Liver (tissue), 9 donors: Measurements from ENCODE around the gene ISCU. TPM values are rescaled to one million over a fixed set of nuclear protein-coding genes. Genes with fewer than 3 reads are reported as not detected.

ENCODE experiments used
- DNase-seq: peaks from one replicate; pipeline ENCODE4 v3.0.0-alpha.2; 2017; ENCODE audit warnings: low spot score
- H3K27ac ChIP-seq, 2 donors: one replicate each; pipeline ENCODE4 v1.7.0; 2013; ENCODE audit warnings: inconsistent platforms in 2 of 2, low read length in 2 of 2, control low read depth in 1 of 2, low read depth in 1 of 2, mild to moderate bottlenecking in 1 of 2
- H3K27me3 ChIP-seq, 4 donors: one replicate each; pipeline versions ENCODE4 v1.6.1 to v1.7.0; 2013; ENCODE audit warnings: low read length in 3 of 4, inconsistent platforms in 1 of 4, mild to moderate bottlenecking in 1 of 4, moderate library complexity in 1 of 4; ENCODE audit not compliant: control insufficient read depth in 4 of 4, insufficient read depth in 4 of 4
- H3K36me3 ChIP-seq, 4 donors: one replicate each; pipeline versions ENCODE4 v1.6.1 to v1.7.0; 2013; ENCODE audit warnings: low read length in 3 of 4, mild to moderate bottlenecking in 3 of 4, low read depth in 1 of 4, moderate library complexity in 1 of 4; ENCODE audit not compliant: control insufficient read depth in 4 of 4, insufficient read depth in 3 of 4
- H3K4me1 ChIP-seq, 4 donors: one replicate each; pipeline versions ENCODE4 v1.6.1 to v1.7.0; 2013; ENCODE audit warnings: low read length in 3 of 4, mild to moderate bottlenecking in 3 of 4, moderate library complexity in 1 of 4; ENCODE audit not compliant: control insufficient read depth in 4 of 4, insufficient read depth in 4 of 4
- H3K4me3 ChIP-seq, 3 donors: one replicate each; pipeline versions ENCODE4 v1.6.1 to v1.7.0; 2013; ENCODE audit warnings: low read length in 3 of 3, control low read depth in 1 of 3, low read depth in 1 of 3, mild to moderate bottlenecking in 1 of 3
- H3K9ac ChIP-seq, 2 donors: one replicate each; pipeline ENCODE4 v1.7.0; 2013; ENCODE audit warnings: low read length in 2 of 2, mild to moderate bottlenecking in 2 of 2, moderate library complexity in 2 of 2, control low read depth in 1 of 2, low read depth in 1 of 2
- H3K9me3 ChIP-seq, 4 donors: one replicate each; pipeline versions ENCODE4 v1.6.1 to v1.7.0; 2013; ENCODE audit warnings: low read length in 3 of 4; ENCODE audit not compliant: control insufficient read depth in 4 of 4
- EGR1 ChIP-seq, 2 donors: IDR thresholded peaks; 2 replicates each; pipeline ENCODE4 v1.6.1; 2016 to 2018; ENCODE audit warnings: antibody characterized with exemption in 2 of 2, low read depth in 2 of 2
- FOXA1 ChIP-seq: IDR thresholded peaks from 2 replicates; pipeline ENCODE4 v1.6.1; 2016; ENCODE audit warnings: antibody characterized with exemption
- FOXA2 ChIP-seq: IDR thresholded peaks from 2 replicates; pipeline ENCODE4 v1.6.1; 2016; ENCODE audit warnings: antibody characterized with exemption
- GABPA ChIP-seq, 2 donors: IDR thresholded peaks in 1 of 2; conservative IDR thresholded peaks in 1 of 2; 2 replicates each; pipeline ENCODE4 v1.6.1; 2016; ENCODE audit warnings: antibody characterized with exemption in 2 of 2, mild to moderate bottlenecking in 1 of 2, moderate library complexity in 1 of 2
- HNF4A ChIP-seq, 2 donors: conservative IDR thresholded peaks; 2 replicates each; pipeline ENCODE4 v1.6.1; 2016; ENCODE audit warnings: antibody characterized with exemption in 2 of 2, mild to moderate bottlenecking in 2 of 2
- HNF4G ChIP-seq: IDR thresholded peaks from 2 replicates; pipeline ENCODE4 v1.6.1; 2016; ENCODE audit warnings: antibody characterized with exemption
- JUND ChIP-seq, 2 donors: IDR thresholded peaks; 2 replicates each; pipeline ENCODE4 v1.6.1; 2016; ENCODE audit warnings: antibody characterized with exemption in 2 of 2
- NR2F2 ChIP-seq: IDR thresholded peaks from 2 replicates; pipeline ENCODE4 v1.6.1; 2016; ENCODE audit warnings: antibody characterized with exemption
- RAD21 ChIP-seq, 2 donors: IDR thresholded peaks; 2 replicates each; pipeline ENCODE4 v1.6.1; 2016; ENCODE audit warnings: antibody characterized with exemption in 2 of 2, mild to moderate bottlenecking in 2 of 2
- RXRA ChIP-seq, 2 donors: IDR thresholded peaks; 2 replicates each; pipeline ENCODE4 v1.6.1; 2017 to 2018; ENCODE audit warnings: antibody characterized with exemption in 2 of 2, mild to moderate bottlenecking in 1 of 2
- SP1 ChIP-seq: IDR thresholded peaks from 2 replicates; pipeline ENCODE4 v1.6.1; 2018; ENCODE audit warnings: antibody characterized with exemption, mild to moderate bottlenecking
- TAF1 ChIP-seq: conservative IDR thresholded peaks from 2 replicates; pipeline ENCODE4 v1.6.1; 2016; ENCODE audit warnings: antibody characterized with exemption, mild to moderate bottlenecking
- YY1 ChIP-seq: IDR thresholded peaks from 2 replicates; pipeline ENCODE4 v1.6.1; 2016; ENCODE audit warnings: antibody characterized with exemption, mild to moderate bottlenecking
- WGBS: extraction: QIAGEN DNeasy Blood & Tissue Kit; methylation state at CpG from one replicate; pipeline ENCODE4 v1.1.7; 2013; 5-methylcytosine and 5-hydroxymethylcytosine counted together
- polyA plus RNA-seq, 2 donors: library from polyadenylated mRNA; stranded (reverse) in 1 of 2; unstranded in 1 of 2; fragments of 200-250 nt in 1 of 2; fragments of >200 nt in 1 of 2; fragmentation: Nextera tagmentation in 1 of 2; extraction: Ambion mirVana in 1 of 2; gene quantifications; one replicate each; pipeline versions ENCODE4 v1.2.1 to v1.2.3, GENCODE V29; 2013 to 2015
- total RNA-seq, 2 donors: library from RNA; depleted of rRNA; stranded (reverse); fragments of >200 nt; gene quantifications; one replicate each; pipeline ENCODE4 v1.2.3, GENCODE V29; 2014
- TF ChIP-seq, protein P1 (sequence below): fragments of 150-350 bp; IDR thresholded peaks from 2 replicates; pipeline ENCODE4 v1.5.1; 2017; ENCODE audit warnings: improper control_type of control experiment, low read depth, low read length; ENCODE audit not compliant: missing input control
- TF ChIP-seq, protein P2 (sequence below): IDR thresholded peaks from 2 replicates; pipeline ENCODE4 v1.6.1; 2016; ENCODE audit warnings: antibody characterized with exemption, mild to moderate bottlenecking
- TF ChIP-seq, protein P3 (sequence below): IDR thresholded peaks from 2 replicates; pipeline ENCODE4 v1.6.1; 2016; ENCODE audit warnings: antibody characterized with exemption
- TF ChIP-seq, protein P4 (sequence below): IDR thresholded peaks from 2 replicates; pipeline ENCODE4 v1.6.1; 2016; ENCODE audit warnings: antibody characterized with exemption
- TF ChIP-seq, protein P5 (sequence below): IDR thresholded peaks from 2 replicates; pipeline ENCODE4 v1.6.1; 2016; ENCODE audit warnings: antibody characterized with exemption
- donor health status: healthy.
- donor health status: healthy.
- donor health status: healthy.
- donor health status: healthy.
- donor health status: healthy.

The ISCU gene
- total and polyA plus RNA-seq, 4 donors, result 42.3 to 85.9 (median 63.8) TPM

DNA sequence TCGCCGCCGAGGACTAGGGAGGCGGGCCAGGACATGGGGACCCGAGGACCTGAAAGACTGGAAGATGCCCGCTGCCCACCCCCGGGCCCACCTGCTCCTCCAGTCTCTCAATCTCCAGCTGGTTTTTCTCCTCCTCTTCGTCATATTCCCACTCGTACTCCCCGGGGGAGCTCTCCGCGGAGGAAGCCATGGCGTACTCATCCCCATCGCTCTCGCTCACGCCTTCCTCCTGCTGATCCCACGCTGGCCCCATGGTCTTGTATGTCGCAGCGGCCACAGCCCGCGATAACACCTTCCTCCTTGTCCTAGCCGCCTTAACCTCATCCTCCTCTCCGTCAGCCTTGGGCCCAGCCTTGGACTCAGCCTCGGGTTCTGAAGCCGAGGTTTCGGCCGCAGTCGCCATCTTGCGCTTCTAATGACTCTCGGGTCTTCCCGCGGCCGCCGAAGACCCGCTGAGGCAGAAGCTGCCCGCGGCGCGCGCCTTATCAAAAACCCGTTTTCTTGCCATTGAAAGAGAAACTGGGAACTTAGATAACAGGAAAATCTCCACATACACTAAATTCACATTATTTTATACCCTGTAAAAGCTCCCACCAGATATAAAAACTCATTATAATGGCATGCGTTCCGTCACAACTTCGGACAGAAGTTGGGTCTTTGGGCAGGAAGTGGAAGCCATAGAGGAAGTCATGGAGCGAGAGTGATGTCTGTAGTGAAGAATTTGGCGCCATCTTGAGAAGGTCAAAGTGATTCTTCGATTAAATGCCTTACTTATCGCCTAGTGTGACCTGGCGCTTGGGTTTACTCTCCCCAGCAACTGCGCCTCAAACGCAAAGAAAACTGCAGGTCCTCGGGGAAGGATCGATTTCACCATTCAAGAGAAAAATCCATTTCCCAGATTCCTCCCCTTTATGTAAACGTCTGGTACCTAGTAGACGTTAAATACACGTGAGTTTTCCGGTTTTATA lies 1.4 kb upstream of the ISCU start, which contains the start of gene SART3:
SART3 (minus strand) TSS at position 422 of the 968 bp plus-strand sequence; CDS start at position 403, 19 bp downstream.
- Histone ChIP-seq H3K9ac (peak within 1 kb of the TSS; percentile 77 to 98), H3K27me3 (no peaks in the 10 kb centered on the region), H3K36me3 (peaks cover 0 to 7% (median 4%) of the 10 kb centered on the region in 4 donors), H3K27ac (peak within 1 kb of the TSS; percentile 85 to 94), H3K4me1 (peaks cover 6 to 53% (median 47%) of the 10 kb centered on the region in 4 donors), H3K4me3 (peak within 1 kb of the TSS; percentile 71 to 97 (median 95)), H3K9me3 (no peaks in the 10 kb centered on the region)
- TF ChIP-seq FOXA1 (no peak), YY1 (peak; percentile 100), TAF1 (peak; percentile 15), SP1 (peak; percentile 56), JUND (IDR thresholded peaks at IDR 0.05) (peak; percentile 52 to 83), RAD21 (IDR thresholded peaks at IDR 0.05) (no peak), EGR1 (IDR thresholded peaks at IDR 0.05; ENCODE audit: low read depth in 2 of 2) (peak; percentile 22 to 24), NR2F2 (peak; percentile 46), RXRA (IDR thresholded peaks at IDR 0.05) (peak in 1 of 2 donors; percentile 58), HNF4A (conservative IDR thresholded peaks at IDR 0.05) (peak in 1 of 2 donors; percentile 41), HNF4G (no peak), GABPA (IDR thresholded peaks at IDR 0.05 in 1 of 2, conservative IDR thresholded peaks at IDR 0.05 in 1 of 2) (peak; percentile 79 to 93), FOXA2 (no peak)
- TF ChIP-seq, protein P1, sequence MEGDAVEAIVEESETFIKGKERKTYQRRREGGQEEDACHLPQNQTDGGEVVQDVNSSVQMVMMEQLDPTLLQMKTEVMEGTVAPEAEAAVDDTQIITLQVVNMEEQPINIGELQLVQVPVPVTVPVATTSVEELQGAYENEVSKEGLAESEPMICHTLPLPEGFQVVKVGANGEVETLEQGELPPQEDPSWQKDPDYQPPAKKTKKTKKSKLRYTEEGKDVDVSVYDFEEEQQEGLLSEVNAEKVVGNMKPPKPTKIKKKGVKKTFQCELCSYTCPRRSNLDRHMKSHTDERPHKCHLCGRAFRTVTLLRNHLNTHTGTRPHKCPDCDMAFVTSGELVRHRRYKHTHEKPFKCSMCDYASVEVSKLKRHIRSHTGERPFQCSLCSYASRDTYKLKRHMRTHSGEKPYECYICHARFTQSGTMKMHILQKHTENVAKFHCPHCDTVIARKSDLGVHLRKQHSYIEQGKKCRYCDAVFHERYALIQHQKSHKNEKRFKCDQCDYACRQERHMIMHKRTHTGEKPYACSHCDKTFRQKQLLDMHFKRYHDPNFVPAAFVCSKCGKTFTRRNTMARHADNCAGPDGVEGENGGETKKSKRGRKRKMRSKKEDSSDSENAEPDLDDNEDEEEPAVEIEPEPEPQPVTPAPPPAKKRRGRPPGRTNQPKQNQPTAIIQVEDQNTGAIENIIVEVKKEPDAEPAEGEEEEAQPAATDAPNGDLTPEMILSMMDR, result no peak
- TF ChIP-seq, protein P2, sequence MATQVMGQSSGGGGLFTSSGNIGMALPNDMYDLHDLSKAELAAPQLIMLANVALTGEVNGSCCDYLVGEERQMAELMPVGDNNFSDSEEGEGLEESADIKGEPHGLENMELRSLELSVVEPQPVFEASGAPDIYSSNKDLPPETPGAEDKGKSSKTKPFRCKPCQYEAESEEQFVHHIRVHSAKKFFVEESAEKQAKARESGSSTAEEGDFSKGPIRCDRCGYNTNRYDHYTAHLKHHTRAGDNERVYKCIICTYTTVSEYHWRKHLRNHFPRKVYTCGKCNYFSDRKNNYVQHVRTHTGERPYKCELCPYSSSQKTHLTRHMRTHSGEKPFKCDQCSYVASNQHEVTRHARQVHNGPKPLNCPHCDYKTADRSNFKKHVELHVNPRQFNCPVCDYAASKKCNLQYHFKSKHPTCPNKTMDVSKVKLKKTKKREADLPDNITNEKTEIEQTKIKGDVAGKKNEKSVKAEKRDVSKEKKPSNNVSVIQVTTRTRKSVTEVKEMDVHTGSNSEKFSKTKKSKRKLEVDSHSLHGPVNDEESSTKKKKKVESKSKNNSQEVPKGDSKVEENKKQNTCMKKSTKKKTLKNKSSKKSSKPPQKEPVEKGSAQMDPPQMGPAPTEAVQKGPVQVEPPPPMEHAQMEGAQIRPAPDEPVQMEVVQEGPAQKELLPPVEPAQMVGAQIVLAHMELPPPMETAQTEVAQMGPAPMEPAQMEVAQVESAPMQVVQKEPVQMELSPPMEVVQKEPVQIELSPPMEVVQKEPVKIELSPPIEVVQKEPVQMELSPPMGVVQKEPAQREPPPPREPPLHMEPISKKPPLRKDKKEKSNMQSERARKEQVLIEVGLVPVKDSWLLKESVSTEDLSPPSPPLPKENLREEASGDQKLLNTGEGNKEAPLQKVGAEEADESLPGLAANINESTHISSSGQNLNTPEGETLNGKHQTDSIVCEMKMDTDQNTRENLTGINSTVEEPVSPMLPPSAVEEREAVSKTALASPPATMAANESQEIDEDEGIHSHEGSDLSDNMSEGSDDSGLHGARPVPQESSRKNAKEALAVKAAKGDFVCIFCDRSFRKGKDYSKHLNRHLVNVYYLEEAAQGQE, result peak; percentile 56
- TF ChIP-seq, protein P3, sequence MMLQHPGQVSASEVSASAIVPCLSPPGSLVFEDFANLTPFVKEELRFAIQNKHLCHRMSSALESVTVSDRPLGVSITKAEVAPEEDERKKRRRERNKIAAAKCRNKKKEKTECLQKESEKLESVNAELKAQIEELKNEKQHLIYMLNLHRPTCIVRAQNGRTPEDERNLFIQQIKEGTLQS, result no peak
- TF ChIP-seq, protein P4, sequence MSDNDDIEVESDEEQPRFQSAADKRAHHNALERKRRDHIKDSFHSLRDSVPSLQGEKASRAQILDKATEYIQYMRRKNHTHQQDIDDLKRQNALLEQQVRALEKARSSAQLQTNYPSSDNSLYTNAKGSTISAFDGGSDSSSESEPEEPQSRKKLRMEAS, result peak; percentile 68
- TF ChIP-seq, protein P5, sequence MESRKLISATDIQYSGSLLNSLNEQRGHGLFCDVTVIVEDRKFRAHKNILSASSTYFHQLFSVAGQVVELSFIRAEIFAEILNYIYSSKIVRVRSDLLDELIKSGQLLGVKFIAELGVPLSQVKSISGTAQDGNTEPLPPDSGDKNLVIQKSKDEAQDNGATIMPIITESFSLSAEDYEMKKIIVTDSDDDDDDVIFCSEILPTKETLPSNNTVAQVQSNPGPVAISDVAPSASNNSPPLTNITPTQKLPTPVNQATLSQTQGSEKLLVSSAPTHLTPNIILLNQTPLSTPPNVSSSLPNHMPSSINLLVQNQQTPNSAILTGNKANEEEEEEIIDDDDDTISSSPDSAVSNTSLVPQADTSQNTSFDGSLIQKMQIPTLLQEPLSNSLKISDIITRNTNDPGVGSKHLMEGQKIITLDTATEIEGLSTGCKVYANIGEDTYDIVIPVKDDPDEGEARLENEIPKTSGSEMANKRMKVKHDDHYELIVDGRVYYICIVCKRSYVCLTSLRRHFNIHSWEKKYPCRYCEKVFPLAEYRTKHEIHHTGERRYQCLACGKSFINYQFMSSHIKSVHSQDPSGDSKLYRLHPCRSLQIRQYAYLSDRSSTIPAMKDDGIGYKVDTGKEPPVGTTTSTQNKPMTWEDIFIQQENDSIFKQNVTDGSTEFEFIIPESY, result peak; percentile 64
- WGBS, result under 1% methylated on average over 57 of the region's 57 CpGs
- DNase-seq, result peak; percentile 81
